Stomach (tissue), 9 donors: ENCODE results near the gene PRR12. TPM values are rescaled to one million over a fixed set of nuclear protein-coding genes. Genes with fewer than 3 reads are reported as not detected.

ENCODE experiments used
- DNase-seq, 2 donors: peaks; one replicate each; pipeline versions ENCODE4 v3.0.0 to v3.0.0-alpha.2; 2013 to 2019
- H3K27ac ChIP-seq, 5 donors: fragments of 200-600 bp in 4 of 5; sonication (generic) in 4 of 5; one replicate each; pipeline ENCODE4 v1.5.1; 2013 to 2019; ENCODE audit warnings: mild to moderate bottlenecking in 1 of 5, moderate library complexity in 1 of 5
- H3K27me3 ChIP-seq, 3 donors: fragments of 200-600 bp; sonication (generic); one replicate each; pipeline ENCODE4 v1.5.1; 2017 to 2019; ENCODE audit warnings: mixed run types in 1 of 3
- H3K36me3 ChIP-seq, 4 donors: fragments of 200-600 bp; sonication (generic); 1 replicate in 3 of 4; 2 replicates in 1 of 4; pipeline ENCODE4 v1.5.1; 2016 to 2019
- H3K4me1 ChIP-seq, 4 donors: fragments of 200-600 bp; sonication (generic); one replicate each; pipeline ENCODE4 v1.5.1; 2016 to 2019
- H3K4me3 ChIP-seq, 4 donors: fragments of 200-600 bp; sonication (generic) in 3 of 4; one replicate each; pipeline ENCODE4 v1.5.1; 2016 to 2019; ENCODE audit warnings: mild to moderate bottlenecking in 1 of 4
- H3K9me3 ChIP-seq, 4 donors: fragments of 200-600 bp; sonication (generic); one replicate each; pipeline ENCODE4 v1.5.1; 2016 to 2019
- CTCF ChIP-seq, 7 experiments: fragments of 450-650 bp in 4 of 7; fragments of 200-600 bp in 3 of 7; sonication (generic) in 3 of 7; IDR thresholded peaks; one replicate each; pipeline ENCODE4 v1.5.1; 2016 to 2019; ENCODE audit warnings: antibody characterized with exemption in 7 of 7, control low read depth in 2 of 7, mild to moderate bottlenecking in 1 of 7
- EP300 ChIP-seq: sonication (generic); formaldehyde crosslinking; IDR thresholded peaks from one replicate; pipeline ENCODE4 v1.6.1; 2017; ENCODE audit warnings: antibody characterized with exemption
- POLR2A ChIP-seq, 4 donors: fragments of 450-650 bp; IDR thresholded peaks; one replicate each; pipeline ENCODE4 v1.6.1; 2016; ENCODE audit warnings: antibody characterized with exemption in 4 of 4, control low read depth in 2 of 4, mild to moderate bottlenecking in 1 of 4, moderate library complexity in 1 of 4
- POLR2AphosphoS5 ChIP-seq, 3 donors: sonication (generic); formaldehyde crosslinking; IDR thresholded peaks; one replicate each; pipeline ENCODE4 v1.6.1; 2016; ENCODE audit warnings: antibody characterized with exemption in 3 of 3
- WGBS, 5 donors: extraction: QIAGEN DNeasy Blood & Tissue Kit in 3 of 5; methylation state at CpG; one replicate each; pipeline versions ENCODE4 v1.1.5 to v1.1.7; 2013 to 2018; 5-methylcytosine and 5-hydroxymethylcytosine counted together
- intact Hi-C: fragments of 100-400 bp; cut with DNase I; formaldehyde crosslinking; loops from one replicate; pipeline ENCODE4 v1.15.1; 2023; ENCODE audit warnings: low total_unique reads
- polyA plus RNA-seq, 3 donors: library from polyadenylated mRNA; stranded (reverse); fragments of 200-250 nt; gene quantifications; one replicate each; pipeline ENCODE4 v1.2.3, GENCODE V29; 2013
- total RNA-seq, 5 donors: library from RNA; depleted of rRNA; stranded (reverse); fragments of >200 nt; gene quantifications; one replicate each; pipeline versions ENCODE4 v1.1.0 to v1.2.3, GENCODE V29; 2014 to 2016
- donor health status: healthy with polysubstance abuse.
- donor health status: Bipolar disorder and iron deficiency.
- donor health status: healthy.

PRR12 gene
- total and polyA plus RNA-seq, 8 donors = 3.1 to 88.3 (median 11.0) TPM

- peak overlapping the region in 4 of 5 donors; percentile 92 to 99 (median 94) for H3K27ac ChIP-seq
- no peaks in the 10 kb centered on the region for H3K9me3 ChIP-seq
- peak in 1 of 2 donors; percentile 20 for DNase-seq
- 82 to 91% (median 83%) methylated on average over 33 to 35 of the region's 35 CpGs for WGBS, 5 donors
- H3K27me3 ChIP-seq = no peaks in the 10 kb centered on the region
- no peak overlapping the region for H3K4me3 ChIP-seq
- TF ChIP-seq POLR2A (IDR thresholded peaks at IDR 0.05) (no peak), CTCF (IDR thresholded peaks at IDR 0.05) (no peak), EP300 (no peak), POLR2AphosphoS5 (IDR thresholded peaks at IDR 0.05) (no peak)
- intact Hi-C loops = no loop called here
- H3K36me3 ChIP-seq = peaks cover 51 to 56% (median 55%) of the 10 kb centered on the region in 4 donors
- H3K4me1 ChIP-seq = peaks cover 21 to 52% (median 45%) of the 10 kb centered on the region in 4 donors
Measured at GRCh38 chr19:49594157-49594992, 3.4 kb downstream of the PRR12 start.

- no peaks in the 10 kb centered on the region for H3K27me3 ChIP-seq
- peaks cover 57 to 65% (median 64%) of the 10 kb centered on the region in 4 donors for H3K36me3 ChIP-seq
- H3K4me3 ChIP-seq = no peak overlapping the region
- peak overlapping the region in 2 of 5 donors; percentile 17 to 99 for H3K27ac ChIP-seq
- WGBS, 5 donors = 91 to 97% (median 92%) methylated on average over 16 to 35 of the region's 35 CpGs
- H3K4me1 ChIP-seq = peaks cover 21 to 44% (median 37%) of the 10 kb centered on the region in 4 donors
- TF ChIP-seq EP300 (no peak), POLR2AphosphoS5 (IDR thresholded peaks at IDR 0.05) (no peak), POLR2A (IDR thresholded peaks at IDR 0.05) (no peak), CTCF (IDR thresholded peaks at IDR 0.05) (no peak)
- intact Hi-C loops = no loop called here
- no peaks in the 10 kb centered on the region for H3K9me3 ChIP-seq
- no peak for DNase-seq
Measured at GRCh38 chr19:49594993-49595818, 4.2 kb downstream of the PRR12 start.

GRCh38 chr19:49595819-49596404 is 4.9 kb downstream of the PRR12 start:
- H3K27me3 ChIP-seq = no peaks in the 10 kb centered on the region
- 89 to 95% (median 94%) methylated on average over 10 to 32 of the region's 32 CpGs for WGBS, 5 donors
- no peak overlapping the region for H3K4me3 ChIP-seq
- H3K4me1 ChIP-seq = peaks cover 21 to 37% (median 31%) of the 10 kb centered on the region in 4 donors
- TF ChIP-seq EP300 (no peak), CTCF (IDR thresholded peaks at IDR 0.05) (no peak), POLR2A (IDR thresholded peaks at IDR 0.05) (no peak), POLR2AphosphoS5 (IDR thresholded peaks at IDR 0.05) (no peak)
- H3K27ac ChIP-seq = no peak overlapping the region
- intact Hi-C loops = no loop called here
- DNase-seq = no peak
- no peaks in the 10 kb centered on the region for H3K9me3 ChIP-seq
- H3K36me3 ChIP-seq = peaks cover 62 to 72% (median 71%) of the 10 kb centered on the region in 4 donors

- intact Hi-C loops = no loop called here
- Histone ChIP-seq H3K27ac (no peak overlapping the region), H3K4me3 (no peak overlapping the region), H3K27me3 (no peaks in the 10 kb centered on the region), H3K4me1 (peaks cover 21 to 37% (median 31%) of the 10 kb centered on the region in 4 donors), H3K9me3 (no peaks in the 10 kb centered on the region), H3K36me3 (peaks cover 66 to 77% (median 76%) of the 10 kb centered on the region in 4 donors)
- TF ChIP-seq POLR2A (IDR thresholded peaks at IDR 0.05) (no peak), CTCF (IDR thresholded peaks at IDR 0.05) (no peak), POLR2AphosphoS5 (IDR thresholded peaks at IDR 0.05) (no peak), EP300 (no peak)
- no peak for DNase-seq
- 86 to 96% (median 94%) methylated on average over 11 to 15 of the region's 15 CpGs for WGBS, 5 donors
Measured at GRCh38 chr19:49596407-49596806, 5.4 kb downstream of the PRR12 start.
